ENCODE results near the gene BCKDK. TPM values are rescaled to one million over a fixed set of nuclear protein-coding genes. Genes with fewer than 3 reads are reported as not detected.

BCKDK gene
- total RNA-seq, 1 experiment from 2014 or later, result 26.9 TPM

DNA sequence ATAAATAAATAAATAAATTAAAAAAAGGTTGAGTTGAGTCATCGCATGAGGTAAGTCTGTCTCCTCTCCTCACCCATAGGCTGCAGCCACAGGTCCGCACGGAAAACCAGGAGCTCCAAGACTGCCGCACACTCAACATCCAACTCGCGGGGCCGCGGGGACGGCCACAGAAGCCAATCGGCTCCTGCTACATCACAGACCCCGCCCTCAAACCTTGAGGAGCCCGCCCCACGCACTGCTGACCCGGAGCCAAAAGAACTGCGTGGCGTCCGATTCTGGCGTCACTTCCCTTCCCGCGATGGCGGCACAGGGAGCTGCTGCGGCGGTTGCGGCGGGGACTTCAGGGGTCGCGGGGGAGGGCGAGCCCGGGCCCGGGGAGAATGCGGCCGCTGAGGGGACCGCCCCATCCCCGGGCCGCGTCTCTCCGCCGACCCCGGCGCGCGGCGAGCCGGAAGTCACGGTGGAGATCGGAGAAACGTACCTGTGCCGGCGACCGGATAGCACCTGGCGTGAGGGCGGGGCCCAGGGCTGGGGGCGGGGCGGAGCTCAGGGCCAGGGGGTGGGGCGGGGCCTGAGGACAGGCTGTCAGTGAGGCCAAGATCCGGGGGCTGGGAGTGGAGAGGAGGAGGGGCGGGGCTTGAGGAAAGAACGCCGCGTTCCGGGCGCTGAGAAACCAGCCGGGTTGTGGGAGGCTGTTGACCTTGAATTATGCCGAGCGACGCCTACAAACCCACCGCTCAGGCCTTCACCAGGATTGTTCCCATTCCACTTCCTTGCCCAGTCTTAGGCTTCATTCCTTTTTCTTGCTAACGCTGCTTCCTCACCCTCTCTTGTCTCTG is 9.4 kb downstream of the BCKDK start, which contains the start of gene KAT8:
Gene KAT8 (plus strand): TSS at position 281 of the 839 bp plus-strand sequence. CDS start 18 bp downstream, at position 299.
- DNase-seq (ENCODE audit: extremely low read depth, low read depth), result peak; percentile 97

DNA sequence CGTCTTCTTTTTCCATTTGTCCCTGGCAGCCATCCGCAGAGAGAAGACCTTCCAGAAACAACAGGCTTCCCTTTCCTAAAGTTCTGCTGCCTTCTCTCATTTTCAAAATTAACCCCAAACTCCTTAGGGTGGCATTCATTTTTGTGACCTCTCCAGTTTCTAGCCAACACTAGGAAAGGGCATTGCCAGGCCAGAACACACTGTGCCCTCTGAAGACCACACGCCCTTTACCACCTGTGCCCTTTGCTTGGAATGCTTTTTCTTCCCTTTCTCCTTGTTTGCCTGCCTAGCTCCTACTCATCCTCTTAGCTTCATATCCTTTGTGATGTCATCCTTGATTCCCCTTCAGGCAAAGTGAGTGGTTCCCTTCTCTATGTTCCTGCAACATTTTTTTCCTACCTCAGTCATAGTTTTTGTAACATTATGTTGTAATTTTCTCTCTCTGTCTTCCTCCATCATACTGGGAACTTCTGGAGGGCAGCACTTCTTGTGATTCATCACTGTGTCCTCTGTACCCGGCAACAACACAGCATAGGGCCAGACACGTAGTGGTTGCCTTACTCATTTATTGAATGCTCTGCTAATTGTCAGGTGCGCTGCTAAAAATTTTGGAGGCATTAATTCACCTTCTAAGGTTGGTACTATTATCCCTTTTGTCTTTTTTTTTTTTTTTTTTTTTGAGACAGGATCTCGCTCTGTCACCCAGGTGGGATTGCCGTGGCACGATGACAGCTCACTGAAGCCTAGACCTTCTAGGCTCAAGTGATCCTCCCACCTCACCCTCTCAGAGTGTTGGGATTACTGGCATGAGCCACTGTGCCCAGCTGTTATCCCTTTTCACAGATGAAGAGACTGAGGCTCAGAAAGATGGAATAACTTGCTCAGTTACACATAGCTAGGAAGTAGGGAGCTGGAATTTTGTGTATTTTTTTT is 10.3 kb downstream of the BCKDK start:
- no peak for DNase-seq (ENCODE audit: extremely low read depth, low read depth)

DNA sequence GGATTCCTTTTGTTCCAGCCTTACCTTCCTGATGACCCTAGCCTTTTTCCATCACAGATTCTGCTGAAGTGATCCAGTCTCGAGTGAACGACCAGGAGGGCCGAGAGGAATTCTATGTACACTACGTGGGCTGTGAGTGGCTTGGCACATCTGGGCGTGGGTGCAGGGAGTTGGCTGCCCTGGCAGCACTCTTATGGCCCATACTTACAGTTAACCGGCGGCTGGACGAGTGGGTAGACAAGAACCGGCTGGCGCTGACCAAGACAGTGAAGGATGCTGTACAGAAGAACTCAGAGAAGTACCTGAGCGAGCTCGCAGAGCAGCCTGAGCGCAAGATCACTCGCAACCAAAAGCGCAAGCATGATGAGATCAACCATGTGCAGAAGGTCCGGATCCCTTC is 11.9 kb downstream of the BCKDK start:
- DNase-seq (ENCODE audit: extremely low read depth, low read depth), result no peak

DNA sequence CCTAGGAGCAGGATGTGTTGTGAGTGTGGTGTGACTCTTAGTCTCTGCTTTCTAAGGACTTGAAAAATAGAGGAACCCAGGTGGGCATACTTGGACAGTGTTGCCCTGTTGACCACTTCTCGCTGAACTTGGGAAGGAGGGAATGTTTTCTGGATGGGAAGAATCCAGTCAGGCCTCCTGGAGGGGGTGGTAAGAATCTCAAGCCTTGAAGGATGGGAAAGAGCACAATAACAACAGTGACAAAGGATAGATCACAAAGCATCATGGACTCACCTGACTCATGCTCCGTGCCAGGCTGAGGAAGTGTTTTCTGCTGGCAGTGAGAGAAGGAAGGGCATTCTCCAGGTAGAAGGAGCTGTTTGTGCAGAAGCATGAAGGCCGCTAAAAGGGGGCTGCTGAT is 17.7 kb downstream of the BCKDK start:
- DNase-seq (ENCODE audit: extremely low read depth, low read depth), result no peak

DNA sequence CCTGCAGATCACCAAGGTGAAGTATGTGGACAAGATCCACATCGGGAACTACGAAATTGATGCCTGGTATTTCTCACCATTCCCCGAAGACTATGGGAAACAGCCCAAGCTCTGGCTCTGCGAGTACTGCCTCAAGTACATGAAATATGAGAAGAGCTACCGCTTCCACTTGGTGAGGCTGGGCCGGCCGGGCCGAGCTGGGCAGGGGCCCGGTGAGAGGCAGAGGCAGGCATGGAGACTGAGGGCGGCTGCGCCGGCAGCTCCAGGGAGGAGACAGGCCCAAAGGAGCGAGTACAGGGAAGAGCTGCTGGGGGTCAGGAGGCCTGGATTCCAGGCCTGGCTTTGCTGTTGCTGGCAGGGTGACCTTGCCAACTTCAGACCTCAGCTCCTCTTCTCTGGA is 19.0 kb downstream of the BCKDK start:
- DNase-seq (ENCODE audit: extremely low read depth, low read depth), result no peak

DNA sequence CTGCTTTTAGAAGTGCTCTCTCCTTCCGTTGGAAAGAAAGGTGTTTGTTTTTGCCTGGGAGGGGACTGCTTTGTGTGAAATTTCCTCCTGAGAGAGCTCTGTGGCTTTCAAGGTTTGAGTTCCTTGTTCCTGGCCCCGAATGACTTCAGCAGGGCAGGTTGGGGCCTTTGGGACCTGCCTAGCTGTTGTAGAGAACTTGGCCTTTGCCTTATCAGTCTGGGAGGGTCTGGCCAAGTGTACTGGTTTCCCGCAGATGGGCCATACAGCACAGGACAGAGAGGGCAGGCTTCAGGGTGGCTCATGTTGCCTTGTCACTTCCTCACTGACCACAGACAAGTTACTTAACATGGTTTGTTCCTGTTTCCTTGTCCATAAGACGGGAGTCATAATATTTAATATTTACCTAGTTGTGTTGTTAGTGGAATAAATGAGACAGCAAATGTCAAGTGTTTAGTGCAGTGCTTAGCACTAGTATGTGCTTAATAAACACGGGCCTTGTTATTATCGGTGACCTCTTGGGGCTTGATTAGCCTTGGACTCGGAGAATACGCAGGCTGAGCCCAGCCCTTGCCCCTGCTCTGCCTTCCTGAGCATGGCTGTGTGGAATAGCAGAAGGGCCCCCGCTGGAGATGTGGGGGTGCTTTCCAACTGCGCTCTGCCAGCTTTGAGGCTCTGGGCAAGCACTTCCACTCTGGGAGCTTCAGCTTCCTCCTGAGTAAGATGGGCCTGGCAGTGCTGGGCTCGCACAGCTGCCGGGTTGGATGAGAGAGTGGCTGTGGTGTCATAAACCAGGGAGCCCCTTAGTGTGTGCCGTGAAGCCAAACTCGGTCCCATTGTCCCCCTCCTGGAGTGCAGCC is 20.8 kb downstream of the BCKDK start:
- DNase-seq (ENCODE audit: extremely low read depth, low read depth), result no peak

DNA sequence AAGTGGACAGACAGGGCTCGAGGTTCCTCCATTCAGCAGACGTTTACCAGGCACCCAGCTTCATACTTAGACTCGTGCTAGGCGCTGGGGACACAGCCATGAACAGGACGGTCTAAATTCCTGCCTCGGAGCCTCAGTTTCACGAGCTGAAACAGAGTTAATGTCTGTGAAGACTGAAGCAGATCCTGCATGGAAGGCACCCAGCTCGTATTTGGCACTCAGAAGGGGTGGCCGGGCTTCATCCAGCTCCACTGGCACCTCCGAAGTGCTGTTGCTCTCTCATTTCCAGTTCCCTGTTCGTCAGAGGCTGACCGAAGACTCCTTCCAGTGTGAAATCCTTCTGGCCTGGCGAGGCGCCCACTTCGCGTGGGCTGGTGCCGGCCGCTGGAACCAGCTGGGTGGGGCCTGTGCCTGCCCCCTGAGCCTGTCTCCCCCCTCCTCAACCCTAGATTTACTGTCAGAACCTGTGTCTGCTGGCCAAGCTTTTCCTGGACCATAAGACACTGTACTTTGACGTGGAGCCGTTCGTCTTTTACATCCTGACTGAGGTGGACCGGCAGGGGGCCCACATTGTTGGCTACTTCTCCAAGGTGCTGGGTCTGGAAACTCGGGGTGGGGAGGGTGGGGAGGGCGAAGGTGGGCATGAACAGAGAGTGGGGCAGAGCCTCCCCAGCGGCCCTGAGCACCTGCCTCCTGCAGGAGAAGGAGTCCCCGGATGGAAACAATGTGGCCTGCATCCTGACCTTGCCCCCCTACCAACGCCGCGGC is 21.6 kb downstream of the BCKDK start:
- DNase-seq (ENCODE audit: extremely low read depth, low read depth), result no peak

DNA sequence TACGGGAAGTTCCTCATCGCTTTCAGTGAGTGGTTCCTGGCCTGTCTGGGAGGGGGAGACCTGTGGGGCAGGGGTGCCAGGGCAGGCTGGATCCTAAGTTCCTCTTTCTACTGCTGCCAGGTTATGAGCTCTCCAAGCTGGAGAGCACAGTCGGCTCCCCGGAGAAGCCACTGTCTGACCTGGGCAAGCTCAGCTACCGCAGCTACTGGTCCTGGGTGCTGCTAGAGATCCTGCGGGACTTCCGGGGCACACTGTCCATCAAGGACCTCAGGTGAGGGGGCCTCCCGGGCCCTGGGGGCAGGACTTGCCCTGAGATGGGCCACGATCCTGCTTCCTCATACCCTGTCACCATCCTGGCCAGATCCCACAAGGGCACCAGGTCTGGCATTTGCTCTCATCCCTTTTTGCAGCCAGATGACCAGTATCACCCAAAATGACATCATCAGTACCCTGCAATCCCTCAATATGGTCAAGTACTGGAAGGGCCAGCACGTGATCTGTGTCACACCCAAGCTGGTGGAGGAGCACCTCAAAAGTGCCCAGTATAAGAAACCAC is 22.2 kb downstream of the BCKDK start:
- no peak for DNase-seq (ENCODE audit: extremely low read depth, low read depth)

DNA sequence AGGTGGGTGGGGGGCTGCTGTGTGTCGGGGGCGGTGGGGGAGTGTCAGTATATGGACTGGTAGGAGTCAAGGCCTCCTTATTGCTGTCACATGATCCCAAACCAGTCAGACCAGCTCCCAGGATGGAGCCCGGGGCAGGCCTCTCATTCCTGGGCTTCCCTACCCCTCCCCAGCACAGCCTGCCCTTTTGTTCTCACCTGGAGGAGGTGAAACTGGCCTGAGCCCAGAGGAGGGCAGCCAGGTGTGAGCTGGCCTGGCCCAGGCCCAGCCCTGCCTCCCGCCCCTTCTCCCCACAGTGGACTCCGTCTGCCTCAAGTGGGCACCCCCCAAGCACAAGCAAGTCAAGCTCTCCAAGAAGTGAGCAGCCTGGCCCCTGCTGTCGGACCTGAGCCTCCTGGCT is 22.7 kb downstream of the BCKDK start:
- DNase-seq (ENCODE audit: extremely low read depth, low read depth), result no peak

DNA sequence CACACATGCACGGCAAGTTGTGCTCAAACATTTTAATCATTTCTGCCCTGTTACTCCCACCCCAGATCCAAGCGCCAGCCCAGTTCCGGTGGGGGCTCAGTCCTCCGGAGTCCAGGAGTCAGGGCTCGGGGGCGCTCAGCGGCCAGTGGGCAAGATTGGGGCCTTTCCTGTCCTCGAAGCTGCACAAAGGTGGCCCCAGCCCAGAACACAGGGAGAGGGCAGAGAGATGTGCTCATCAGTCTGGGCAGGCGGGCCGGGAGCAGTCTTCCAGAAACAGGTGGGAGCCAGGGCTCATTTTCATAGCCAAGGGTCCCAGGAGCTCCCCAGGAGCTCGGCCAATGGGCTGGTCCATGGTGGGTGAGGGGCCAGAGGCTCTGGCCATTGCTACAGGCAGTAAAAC is 23.2 kb downstream of the BCKDK start:
- DNase-seq (ENCODE audit: extremely low read depth, low read depth), result no peak

DNA sequence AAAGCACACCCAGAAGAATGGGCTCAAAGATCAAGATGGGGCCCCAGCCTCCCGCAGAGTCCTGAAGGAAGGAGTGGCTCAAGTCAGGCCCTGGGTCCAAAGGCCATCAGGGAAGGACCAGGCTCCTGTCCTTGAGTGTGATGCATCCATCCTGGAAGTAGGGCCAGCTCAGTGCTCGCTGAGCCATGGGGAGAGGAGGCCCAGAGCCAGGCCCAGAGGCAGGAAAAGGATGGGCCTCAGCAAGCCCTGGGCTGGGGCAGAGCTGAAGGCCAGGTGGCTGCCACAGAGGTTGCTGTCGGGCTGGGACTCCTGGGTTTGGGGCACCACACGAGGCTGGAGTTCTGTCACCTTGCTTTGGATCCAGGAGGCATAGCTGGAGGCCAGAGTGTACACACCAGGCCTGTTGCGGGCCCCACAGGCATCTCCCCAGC is 23.7 kb downstream of the BCKDK start:
- DNase-seq (ENCODE audit: extremely low read depth, low read depth), result no peak

DNA sequence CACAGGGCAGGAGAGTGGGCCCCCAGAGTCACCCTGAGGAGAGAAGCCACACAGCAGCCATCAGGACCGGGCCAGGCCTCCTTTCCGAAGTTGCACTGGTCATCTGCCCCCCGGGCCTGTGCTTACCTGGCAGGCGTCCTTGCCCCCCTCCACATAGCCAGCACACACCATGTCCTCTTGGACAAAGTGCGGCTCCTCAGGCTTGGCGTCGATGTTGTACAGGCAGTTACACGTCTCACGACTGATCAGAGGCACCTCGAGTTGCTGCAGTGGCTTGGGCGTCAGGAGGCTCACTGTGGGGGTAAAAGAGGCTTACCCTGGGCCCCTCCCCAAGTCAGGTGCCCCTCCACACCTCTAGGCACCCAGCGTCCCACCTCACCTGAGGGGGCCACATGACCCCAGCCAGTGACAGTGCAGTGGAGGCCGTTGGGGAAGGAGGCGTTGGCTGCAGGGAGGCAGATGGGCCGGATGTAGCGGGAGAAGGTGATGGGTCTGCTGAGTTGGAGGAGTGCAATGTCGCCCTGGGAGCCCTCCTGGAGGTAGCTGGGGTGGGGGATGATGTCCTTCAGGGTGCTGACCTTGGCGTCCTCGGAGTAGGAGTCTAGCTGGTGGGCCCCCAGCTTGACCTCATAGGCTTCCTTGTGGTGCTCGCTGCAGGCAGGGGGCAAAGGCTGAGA is 24.3 kb downstream of the BCKDK start:
- DNase-seq (ENCODE audit: extremely low read depth, low read depth), result no peak

DNA sequence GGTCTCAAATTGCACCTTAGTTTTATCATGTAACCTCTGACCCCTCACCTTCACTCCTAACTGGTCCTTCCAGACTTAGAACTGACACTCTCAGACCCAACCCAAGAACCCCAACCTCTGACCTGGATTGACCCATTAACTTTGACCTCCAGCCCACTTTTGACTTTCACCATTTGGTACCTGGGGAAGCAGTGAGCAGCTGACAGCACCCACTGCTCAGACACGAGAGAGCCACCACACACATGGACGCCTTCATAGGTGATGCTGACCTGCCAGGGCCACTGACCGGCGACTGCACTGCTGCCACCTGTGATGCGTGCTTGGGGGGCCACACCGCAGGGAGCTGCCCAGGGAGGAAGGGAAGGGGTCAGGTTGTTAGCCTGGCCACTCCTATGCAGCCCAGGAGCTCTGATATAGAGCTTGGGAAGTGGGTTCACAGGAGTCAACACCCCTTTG is 24.9 kb downstream of the BCKDK start:
- no peak for DNase-seq (ENCODE audit: extremely low read depth, low read depth)

DNA sequence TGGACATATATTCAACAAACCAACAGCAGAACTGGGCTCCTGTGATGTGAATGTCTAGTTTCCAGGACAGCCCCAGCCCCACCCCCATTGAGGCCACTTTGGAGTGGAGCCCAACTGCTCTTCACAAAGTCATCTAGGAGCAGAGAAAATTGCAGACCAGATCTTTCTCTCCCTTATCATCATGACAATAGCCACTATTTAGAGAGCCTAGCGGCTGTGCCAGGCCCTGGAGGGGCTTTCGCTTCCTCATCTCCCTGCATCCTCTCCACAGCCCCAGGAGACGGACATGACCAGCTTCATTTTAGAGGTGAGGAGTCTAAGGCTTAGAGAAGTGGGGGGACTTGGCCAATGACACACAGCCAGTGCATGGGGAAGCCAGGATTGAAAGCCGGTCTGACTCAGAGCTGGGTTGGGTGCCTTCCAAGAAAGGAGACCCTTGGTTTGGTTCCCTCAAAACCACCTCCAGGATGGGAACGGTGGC is 25.9 kb downstream of the BCKDK start:
- no peak for DNase-seq (ENCODE audit: extremely low read depth, low read depth)

DNA sequence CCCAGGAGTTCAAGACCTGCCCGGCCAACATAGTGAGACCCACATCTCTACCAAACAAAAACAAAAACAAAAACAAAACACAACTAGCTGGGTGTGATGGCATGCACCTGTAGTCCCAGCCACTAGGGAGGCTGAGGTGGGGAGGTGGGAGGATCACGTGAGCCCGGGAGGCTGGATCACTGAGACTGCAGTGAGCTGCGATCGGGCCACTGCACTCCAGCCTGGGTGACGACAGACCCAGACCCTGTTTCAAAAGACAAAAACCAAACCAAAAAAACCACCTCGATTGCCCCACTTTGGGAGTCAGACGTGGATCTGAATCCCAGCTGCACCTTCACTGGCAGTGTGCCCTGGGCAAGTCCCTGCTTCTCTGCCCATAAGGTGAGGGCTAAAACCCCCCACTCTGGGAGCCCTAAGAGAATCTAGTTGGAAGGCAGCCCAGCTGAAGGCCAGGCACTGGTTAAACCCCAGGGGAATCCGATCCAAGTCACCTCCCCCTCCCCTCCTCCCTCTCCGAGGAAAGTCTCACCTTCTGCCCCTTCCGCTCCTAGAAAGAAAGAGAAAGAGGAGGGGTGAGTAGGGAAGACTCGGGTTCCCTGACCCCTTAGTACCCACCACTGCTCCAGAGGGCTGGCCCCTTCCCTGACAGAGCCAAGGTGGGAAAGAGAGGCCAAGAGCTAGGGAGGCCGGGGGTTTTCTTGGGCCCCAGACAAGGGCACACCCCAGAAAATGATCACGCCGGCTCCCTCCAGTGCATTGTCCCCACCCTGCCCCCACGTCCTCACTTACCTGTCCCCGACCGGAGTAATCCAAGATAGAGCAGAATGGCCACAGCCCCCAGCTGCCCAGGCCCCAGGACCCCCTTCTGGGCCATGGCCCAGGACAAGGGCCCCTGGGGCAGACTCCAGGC is 26.7 kb downstream of the BCKDK start:
- no peak for DNase-seq (ENCODE audit: extremely low read depth, low read depth)

DNA sequence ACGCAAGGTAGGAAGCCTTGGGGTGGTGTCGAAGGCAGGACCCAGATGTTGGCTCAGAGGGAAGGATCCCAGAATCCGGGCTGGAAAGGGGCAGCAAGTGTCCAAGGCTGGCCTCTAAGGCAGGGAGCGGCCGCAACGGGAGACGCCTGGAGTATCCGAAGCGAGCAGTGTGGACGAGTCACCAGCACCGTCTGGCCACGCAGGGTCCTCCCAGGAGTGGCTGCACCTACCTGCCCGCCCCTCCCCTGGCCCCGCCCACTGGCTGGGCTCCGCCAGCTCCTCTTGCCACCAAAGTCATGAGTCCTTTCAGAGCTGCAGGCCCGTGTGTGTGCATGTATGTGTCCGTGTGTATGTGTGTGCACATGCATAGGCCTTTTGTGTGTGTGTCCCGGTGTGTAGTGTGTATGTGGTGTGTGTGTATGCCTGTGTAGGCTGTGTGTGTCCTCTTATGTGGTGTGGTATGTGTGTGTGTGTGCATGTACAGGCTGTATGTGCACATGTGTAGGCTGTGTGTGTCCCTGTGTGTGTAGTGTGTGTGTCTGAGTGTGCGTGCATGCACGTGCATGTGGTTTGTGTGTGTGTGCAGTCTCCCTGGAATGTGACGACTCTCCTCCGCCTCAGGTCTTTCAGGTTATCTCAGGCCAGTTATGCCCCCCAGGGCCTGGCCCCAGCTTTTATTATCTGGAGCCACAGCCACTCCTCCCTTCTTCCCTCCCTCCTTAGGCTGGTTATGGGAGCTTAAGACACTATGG is 27.5 kb downstream of the BCKDK start, which contains the start of gene PRSS8:
Gene PRSS8 (minus strand): TSS at position 193 of the 752 bp plus-strand sequence. CDS start 229 bp downstream, outside the sequence.
- no peak for DNase-seq (ENCODE audit: extremely low read depth, low read depth)

DNA sequence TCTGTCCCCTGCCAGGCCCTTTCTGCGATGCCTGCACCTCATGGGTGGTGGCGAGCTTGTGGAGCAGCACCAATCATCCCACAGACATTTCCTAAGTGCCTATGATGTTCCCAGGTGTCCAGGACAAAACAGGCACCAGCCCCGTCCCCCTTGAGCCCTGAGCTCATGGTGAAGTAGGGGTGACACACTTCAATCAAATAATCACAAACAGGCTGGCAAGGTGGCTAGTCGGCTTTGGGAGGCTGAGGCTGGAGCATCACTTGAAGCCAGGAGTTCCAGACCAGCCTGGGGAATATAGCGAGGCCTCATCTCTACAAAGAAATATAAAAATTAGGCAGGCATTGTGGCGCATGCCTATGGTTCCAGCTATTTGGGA is 28.1 kb downstream of the BCKDK start:
- no peak for DNase-seq (ENCODE audit: extremely low read depth, low read depth)

Measured in NCI-H460 (cell line).